ENCODE measurements around the gene FPR2.

GRCh38 chr19:51739466-51740213, 21.3 kb upstream of the FPR2 start:
- no peak for TF ChIP-seq ATF2 (IDR thresholded peaks at IDR 0.05; ENCODE audit: low read length)
- TF ChIP-seq CTCF (IDR thresholded peaks at IDR 0.05 in 2 of 3, conservative IDR thresholded peaks at IDR 0.05 in 1 of 3; ENCODE audit: control insufficient read depth in 2 of 3, extremely low read depth in 1 of 3, insufficient read depth in 1 of 3, low read depth in 3 of 3, low read length in 3 of 3), result no peak
- no peak for TF ChIP-seq E2F4 (IDR thresholded peaks at IDR 0.05; ENCODE audit: low read depth, low read length)
- TF ChIP-seq SRF (IDR thresholded peaks at IDR 0.05; ENCODE audit: low read depth in 2 of 2, low read length in 2 of 2), result no peak
- no peak for TF ChIP-seq JUNB (IDR thresholded peaks at IDR 0.05)
- TF ChIP-seq CEBPB (IDR thresholded peaks at IDR 0.05; ENCODE audit: borderline replicate concordance in 1 of 2, low read depth in 2 of 2, low read length in 2 of 2), result no peak
- no peak for TF ChIP-seq TAF1 (IDR thresholded peaks at IDR 0.05; ENCODE audit: borderline replicate concordance, low read depth, low read length)
- TF ChIP-seq BMI1 (IDR thresholded peaks at IDR 0.05; ENCODE audit: borderline replicate concordance), result no peak

Data from GM12878 (cell line).